ENCODE measurements around the gene RHAG. TPM values are rescaled to one million over a fixed set of nuclear protein-coding genes. Genes with fewer than 3 reads are reported as not detected.

Gene RHAG
- polyA plus RNA-seq, 3 donors, result not detected

GRCh38 chr6:49563006-49563886 is 73.4 kb downstream of the RHAG start:
- 100% methylated on average over 4 of the region's 5 CpGs for WGBS (ENCODE audit: insufficient coverage)
- H3K4me2 ChIP-seq (replicated peaks; ENCODE audit: extremely low read depth, low read length, poor library complexity, severe bottlenecking), result no peak overlapping the region
- TF ChIP-seq CTCF (IDR thresholded peaks at IDR 0.05), result no peak
- no peaks in the 10 kb centered on the region for H3K36me3 Mint-ChIP-seq
- no peaks in the 10 kb centered on the region for H3K36me3 ChIP-seq (replicated peaks in 1 of 2; ENCODE audit: control insufficient read depth in 1 of 2, insufficient read depth in 2 of 2, low read length in 2 of 2)
- intact Hi-C loops (cut with micrococcal nuclease), result no loop called here
- H3K27me3 ChIP-seq (ENCODE audit: control insufficient read depth in 2 of 2, insufficient read depth in 2 of 2, low read length in 2 of 2), result no peaks in the 10 kb centered on the region
- no peak overlapping the region for H3K4me3 Mint-ChIP-seq
- H3K4me1 Mint-ChIP-seq, result no peaks in the 10 kb centered on the region
- H3K27ac ChIP-seq (ENCODE audit: low read depth in 1 of 2, low read length in 2 of 2), result no peak overlapping the region
- H3K9ac ChIP-seq (ENCODE audit: insufficient read depth, low read length, poor library complexity, severe bottlenecking), result no peak overlapping the region
- no peak overlapping the region for H2AFZ ChIP-seq (ENCODE audit: insufficient read depth, low read depth, low read length, poor library complexity, severe bottlenecking)
- H3K79me2 ChIP-seq (ENCODE audit: insufficient read depth, low read length), result no peaks in the 10 kb centered on the region
- no peak overlapping the region for H3K27ac Mint-ChIP-seq
- H4K20me1 ChIP-seq (ENCODE audit: insufficient read depth, low read length), result no peaks in the 10 kb centered on the region
- H3K4me3 ChIP-seq (replicated peaks in 1 of 3; ENCODE audit: low read depth in 2 of 3, low read length in 3 of 3), result no peak overlapping the region
- peaks cover 0 to 5% of the 10 kb centered on the region in 2 donors for H3K9me3 ChIP-seq (replicated peaks in 1 of 2; ENCODE audit: control insufficient read depth in 1 of 2, insufficient read depth in 1 of 2, low read length in 2 of 2)
- H3K9me3 Mint-ChIP-seq, result peaks cover 0 to 8% (median 3%) of the 10 kb centered on the region in 7 donors
- DNase-seq, result no peak
- no peaks in the 10 kb centered on the region for H3K27me3 Mint-ChIP-seq (ENCODE audit: low read depth in 3 of 3)
- H3K4me1 ChIP-seq (ENCODE audit: control insufficient read depth in 1 of 2, insufficient read depth in 2 of 2, low read length in 2 of 2), result no peaks in the 10 kb centered on the region

- no peak overlapping the region for H3K4me2 ChIP-seq (replicated peaks; ENCODE audit: extremely low read depth, low read length, poor library complexity, severe bottlenecking)
- intact Hi-C loops (cut with micrococcal nuclease), result no loop called here
- Mint-ChIP-seq H3K4me3 (no peak overlapping the region), H3K27ac (no peak overlapping the region), H3K27me3 (ENCODE audit: low read depth in 3 of 3) (peaks cover 0 to 2% (median 0%) of the 10 kb centered on the region in 3 donors), H3K9me3 (peaks cover 0 to 2% (median 0%) of the 10 kb centered on the region in 7 donors), H3K36me3 (no peaks in the 10 kb centered on the region), H3K4me1 (peaks cover 4% of the 10 kb centered on the region)
- no peak overlapping the region for H3K27ac ChIP-seq (ENCODE audit: low read depth in 1 of 2, low read length in 2 of 2)
- H3K27me3 ChIP-seq (ENCODE audit: control insufficient read depth in 2 of 2, insufficient read depth in 2 of 2, low read length in 2 of 2), result no peaks in the 10 kb centered on the region
- DNase-seq, result no peak
- no peaks in the 10 kb centered on the region for H4K20me1 ChIP-seq (ENCODE audit: insufficient read depth, low read length)
- H3K9me3 ChIP-seq (replicated peaks in 1 of 2; ENCODE audit: control insufficient read depth in 1 of 2, insufficient read depth in 1 of 2, low read length in 2 of 2), result no peaks in the 10 kb centered on the region
- H3K36me3 ChIP-seq (replicated peaks in 1 of 2; ENCODE audit: control insufficient read depth in 1 of 2, insufficient read depth in 2 of 2, low read length in 2 of 2), result no peaks in the 10 kb centered on the region
- no peak overlapping the region for H2AFZ ChIP-seq (ENCODE audit: insufficient read depth, low read depth, low read length, poor library complexity, severe bottlenecking)
- no peaks in the 10 kb centered on the region for H3K79me2 ChIP-seq (ENCODE audit: insufficient read depth, low read length)
- no peak overlapping the region for H3K4me3 ChIP-seq (replicated peaks in 1 of 3; ENCODE audit: low read depth in 2 of 3, low read length in 3 of 3)
- TF ChIP-seq CTCF (IDR thresholded peaks at IDR 0.05), result no peak
- H3K4me1 ChIP-seq (ENCODE audit: control insufficient read depth in 1 of 2, insufficient read depth in 2 of 2, low read length in 2 of 2), result no peaks in the 10 kb centered on the region
- no peak overlapping the region for H3K9ac ChIP-seq (ENCODE audit: insufficient read depth, low read length, poor library complexity, severe bottlenecking)
Measured at GRCh38 chr6:49558238-49558637, 78.4 kb downstream of the RHAG start.
